ENCODE results near the gene PHC2. TPM values are rescaled to one million over a fixed set of nuclear protein-coding genes. Genes with fewer than 3 reads are reported as not detected.

Gene PHC2
- total RNA-seq, 1 donor from 2014 or later = 135 TPM

GRCh38 chr1:33407352-33408092, 23.4 kb downstream of the PHC2 start:
- H3K27ac Mint-ChIP-seq = no peak overlapping the region
- H3K4me3 Mint-ChIP-seq (ENCODE audit: low read depth) = no peak overlapping the region
- H3K27me3 Mint-ChIP-seq = no peaks in the 10 kb centered on the region
- H3K4me1 Mint-ChIP-seq (ENCODE audit: low read depth) = peaks cover 4% of the 10 kb centered on the region
- TF ChIP-seq, protein P1, sequence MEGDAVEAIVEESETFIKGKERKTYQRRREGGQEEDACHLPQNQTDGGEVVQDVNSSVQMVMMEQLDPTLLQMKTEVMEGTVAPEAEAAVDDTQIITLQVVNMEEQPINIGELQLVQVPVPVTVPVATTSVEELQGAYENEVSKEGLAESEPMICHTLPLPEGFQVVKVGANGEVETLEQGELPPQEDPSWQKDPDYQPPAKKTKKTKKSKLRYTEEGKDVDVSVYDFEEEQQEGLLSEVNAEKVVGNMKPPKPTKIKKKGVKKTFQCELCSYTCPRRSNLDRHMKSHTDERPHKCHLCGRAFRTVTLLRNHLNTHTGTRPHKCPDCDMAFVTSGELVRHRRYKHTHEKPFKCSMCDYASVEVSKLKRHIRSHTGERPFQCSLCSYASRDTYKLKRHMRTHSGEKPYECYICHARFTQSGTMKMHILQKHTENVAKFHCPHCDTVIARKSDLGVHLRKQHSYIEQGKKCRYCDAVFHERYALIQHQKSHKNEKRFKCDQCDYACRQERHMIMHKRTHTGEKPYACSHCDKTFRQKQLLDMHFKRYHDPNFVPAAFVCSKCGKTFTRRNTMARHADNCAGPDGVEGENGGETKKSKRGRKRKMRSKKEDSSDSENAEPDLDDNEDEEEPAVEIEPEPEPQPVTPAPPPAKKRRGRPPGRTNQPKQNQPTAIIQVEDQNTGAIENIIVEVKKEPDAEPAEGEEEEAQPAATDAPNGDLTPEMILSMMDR (IDR thresholded peaks at IDR 0.05; ENCODE audit: unreplicated experiment) = no peak
- no peak for DNase-seq (ENCODE audit: low spot score, unreplicated experiment)
- H3K36me3 Mint-ChIP-seq (ENCODE audit: insufficient read depth) = no peaks in the 10 kb centered on the region
- peaks cover 6% of the 10 kb centered on the region for H3K9me3 Mint-ChIP-seq (ENCODE audit: low read depth)

- no peak overlapping the region for H3K27ac Mint-ChIP-seq
Measured at GRCh38 chr1:33402206-33402605, 28.7 kb downstream of the PHC2 start.

GRCh38 chr1:33401471-33401870, 29.4 kb downstream of the PHC2 start:
- Mint-ChIP-seq H3K9me3 (ENCODE audit: low read depth) (no peaks in the 10 kb centered on the region), H3K4me3 (ENCODE audit: low read depth) (no peak overlapping the region), H3K4me1 (ENCODE audit: low read depth) (no peaks in the 10 kb centered on the region), H3K27me3 (no peaks in the 10 kb centered on the region), H3K27ac (no peak overlapping the region), H3K36me3 (ENCODE audit: insufficient read depth) (peaks cover 1% of the 10 kb centered on the region)
- DNase-seq (ENCODE audit: low spot score, unreplicated experiment) = no peak
- TF ChIP-seq, protein P1 (IDR thresholded peaks at IDR 0.05; ENCODE audit: unreplicated experiment) = no peak

More at GRCh38 chr1:33402206-33402605, 28.7 kb downstream of the PHC2 start:
- H3K9me3 Mint-ChIP-seq (ENCODE audit: low read depth) = peaks cover 3% of the 10 kb centered on the region
- TF ChIP-seq, protein P1 (IDR thresholded peaks at IDR 0.05; ENCODE audit: unreplicated experiment) = no peak
- H3K4me3 Mint-ChIP-seq (ENCODE audit: low read depth) = no peak overlapping the region
- H3K4me1 Mint-ChIP-seq (ENCODE audit: low read depth) = no peaks in the 10 kb centered on the region
- H3K27me3 Mint-ChIP-seq = no peaks in the 10 kb centered on the region
- H3K36me3 Mint-ChIP-seq (ENCODE audit: insufficient read depth) = peaks cover 1% of the 10 kb centered on the region
- no peak for DNase-seq (ENCODE audit: low spot score, unreplicated experiment)

DNA sequence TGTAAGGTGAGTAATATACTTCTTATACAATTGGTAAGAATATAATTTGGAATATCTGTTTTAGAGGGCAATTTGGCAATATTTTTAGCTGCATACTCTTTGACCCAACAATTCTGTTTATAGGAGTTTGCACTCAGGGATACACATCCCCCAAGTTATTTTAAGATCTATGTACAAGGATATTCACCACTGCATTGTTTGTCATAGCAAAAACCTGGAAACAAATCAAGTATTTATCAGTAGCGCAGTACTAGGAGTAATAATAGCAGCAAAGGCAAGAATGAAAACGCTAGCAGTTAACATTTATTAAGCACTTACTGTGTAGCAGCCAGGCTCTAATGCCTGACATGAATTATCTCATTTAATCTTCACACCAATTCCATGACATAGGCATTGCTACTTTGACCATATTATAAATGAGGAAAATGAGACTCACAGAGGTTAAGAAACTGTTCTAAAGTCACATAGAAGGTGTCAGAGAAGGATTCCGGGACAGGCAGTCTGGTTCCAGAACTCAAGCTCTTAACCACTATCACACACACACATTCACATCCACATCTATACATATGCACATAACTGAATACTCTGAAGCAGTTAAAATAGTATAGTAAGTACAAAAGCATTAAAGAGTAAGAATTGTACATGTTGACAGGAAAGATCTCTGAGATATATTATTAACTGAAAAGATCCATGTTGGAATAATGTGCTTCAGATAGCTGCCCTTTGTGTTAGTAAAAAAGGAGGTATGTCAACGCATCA, 30.6 kb downstream of the PHC2 start:
- peaks cover 1% of the 10 kb centered on the region for H3K36me3 Mint-ChIP-seq (ENCODE audit: insufficient read depth)
- no peaks in the 10 kb centered on the region for H3K9me3 Mint-ChIP-seq (ENCODE audit: low read depth)
- no peak for DNase-seq (ENCODE audit: low spot score, unreplicated experiment)
- H3K27ac Mint-ChIP-seq = no peak overlapping the region
- no peaks in the 10 kb centered on the region for H3K27me3 Mint-ChIP-seq
- no peak overlapping the region for H3K4me3 Mint-ChIP-seq (ENCODE audit: low read depth)
- H3K4me1 Mint-ChIP-seq (ENCODE audit: low read depth) = no peaks in the 10 kb centered on the region
- TF ChIP-seq, protein P1 (IDR thresholded peaks at IDR 0.05; ENCODE audit: unreplicated experiment) = no peak

- no peak for DNase-seq (ENCODE audit: low spot score, unreplicated experiment)
- Mint-ChIP-seq H3K36me3 (ENCODE audit: insufficient read depth) (peaks cover 1% of the 10 kb centered on the region), H3K9me3 (ENCODE audit: low read depth) (no peaks in the 10 kb centered on the region), H3K27me3 (no peaks in the 10 kb centered on the region), H3K4me1 (ENCODE audit: low read depth) (no peaks in the 10 kb centered on the region), H3K4me3 (ENCODE audit: low read depth) (no peak overlapping the region), H3K27ac (no peak overlapping the region)
- TF ChIP-seq, protein P1 (IDR thresholded peaks at IDR 0.05; ENCODE audit: unreplicated experiment) = no peak
Measured at GRCh38 chr1:33399375-33399774, 31.5 kb downstream of the PHC2 start.

Data from progenitor cell of endocrine pancreas (in vitro differentiated cells).